Ovary (tissue), 3 donors: ENCODE data around the gene MRPL55.

Experiments used
- CTCF ChIP-seq, 3 donors: fragments of 450-650 bp in 2 of 3; fragments of 200-600 bp in 1 of 3; IDR thresholded peaks; one replicate each; pipeline versions ENCODE4 v1.5.1 to v1.8.0; 2016 to 2022; ENCODE audit warnings: antibody characterized with exemption in 3 of 3, mild to moderate bottlenecking in 1 of 3
- EP300 ChIP-seq: sonication (generic); formaldehyde crosslinking; IDR thresholded peaks from one replicate; pipeline ENCODE4 v1.6.1; 2017; ENCODE audit warnings: antibody characterized with exemption
- POLR2A ChIP-seq: fragments of 450-650 bp; IDR thresholded peaks from one replicate; pipeline ENCODE4 v1.6.1; 2017; ENCODE audit warnings: antibody characterized with exemption, mild to moderate bottlenecking, moderate library complexity
- donor health status: DM: no; HTN: no; CAD: no.

- no peak for TF ChIP-seq POLR2A
- TF ChIP-seq EP300 = no peak
- no peak for TF ChIP-seq CTCF (IDR thresholded peaks at IDR 0.05)
Observed at GRCh38 chr1:228142155-228142691, 33.1 kb upstream of the MRPL55 start.
